Brain pericyte (primary cell): ENCODE measurements around the gene MRPS18A.
"Not testable (repeated sequence)": the region's sequence is repeated elsewhere in the genome, so short reads cannot be mapped to it uniquely, and the experiment has no call there.

Source experiments
- DNase-seq: peaks from one replicate; pipeline ENCODE4 v3.0.0-alpha.2; 2012; ENCODE audit warnings: low read depth, low spot score

The MRPS18A gene

GRCh38 chr6:43671011-43671800, 16.4 kb downstream of the MRPS18A start:
- DNase-seq = no peak

- no peak for DNase-seq
Measured at GRCh38 chr6:43670623-43670986, 17.0 kb downstream of the MRPS18A start.

GRCh38 chr6:43669922-43670622, 17.5 kb downstream of the MRPS18A start:
- no peak for DNase-seq

GRCh38 chr6:43669050-43669921, 18.3 kb downstream of the MRPS18A start:
- DNase-seq = no peak

GRCh38 chr6:43668151-43669028, 19.2 kb downstream of the MRPS18A start:
- no peak for DNase-seq

- DNase-seq = peak; percentile 56
Measured at GRCh38 chr6:43667245-43668150, 20.1 kb downstream of the MRPS18A start.

GRCh38 chr6:43666196-43666920, 21.2 kb downstream of the MRPS18A start:
- DNase-seq = no peak

GRCh38 chr6:43665376-43665775, 22.2 kb downstream of the MRPS18A start:
- no peak for DNase-seq

GRCh38 chr6:43662948-43663347, 24.6 kb downstream of the MRPS18A start:
- not testable (repeated sequence) for DNase-seq

GRCh38 chr6:43658161-43658560, 29.4 kb downstream of the MRPS18A start:
- DNase-seq = no peak

- no peak for DNase-seq
Measured at GRCh38 chr6:43657221-43657802, 30.3 kb downstream of the MRPS18A start.

- DNase-seq = not testable (repeated sequence)
Measured at GRCh38 chr6:43652822-43653221, 34.8 kb downstream of the MRPS18A start.

GRCh38 chr6:43648248-43648647, 39.3 kb downstream of the MRPS18A start:
- no peak for DNase-seq

GRCh38 chr6:43647613-43648012, 40.0 kb downstream of the MRPS18A start:
- DNase-seq = no peak

- no peak for DNase-seq
Measured at GRCh38 chr6:43645613-43645964, 42.0 kb downstream of the MRPS18A start.

- no peak for DNase-seq
Measured at GRCh38 chr6:43644940-43645612, 42.5 kb downstream of the MRPS18A start, which contains the start of gene RSPH9. RSPH9 (plus strand) TSS chr6:43645036; CDS start chr6:43645099, 63 bp downstream.

GRCh38 chr6:43639984-43640800, 47.4 kb downstream of the MRPS18A start:
- no peak for DNase-seq

GRCh38 chr6:43636308-43636659, 51.3 kb downstream of the MRPS18A start:
- no peak for DNase-seq
